Fibroblast of lung (primary cell): ENCODE results near the gene MTMR3. TPM values are rescaled to one million over a fixed set of nuclear protein-coding genes. Genes with fewer than 3 reads are reported as not detected.

Experiments
- DNase-seq, 2 donors: peaks; one replicate each; pipeline versions ENCODE4 v3.0.0 to v3.0.0-alpha.2; 2010; ENCODE audit warnings: low read depth in 2 of 2
- H2AFZ ChIP-seq: 2 replicates; pipeline ENCODE4 v1.5.1; 2012; ENCODE audit warnings: low read length, control low read depth, inconsistent platforms
- H3K27ac ChIP-seq: 2 replicates; pipeline ENCODE4 v1.5.1; 2011; ENCODE audit warnings: low read length, control low read depth; ENCODE audit not compliant: insufficient read depth
- H3K27me3 ChIP-seq: 2 replicates; pipeline ENCODE4 v1.5.1; 2011; ENCODE audit warnings: mild to moderate bottlenecking, low read length; ENCODE audit not compliant: control insufficient read depth, insufficient read depth
- H3K36me3 ChIP-seq: 2 replicates; pipeline ENCODE4 v1.5.1; 2011; ENCODE audit warnings: low read length; ENCODE audit not compliant: control insufficient read depth, insufficient read depth
- H3K4me1 ChIP-seq: 2 replicates; pipeline ENCODE4 v1.5.1; 2011; ENCODE audit warnings: low read length; ENCODE audit not compliant: control insufficient read depth, insufficient read depth; ENCODE audit errors: extremely low read depth
- H3K4me2 ChIP-seq: 2 replicates; pipeline ENCODE4 v1.5.1; 2011; ENCODE audit warnings: low read length, control low read depth; ENCODE audit not compliant: insufficient read depth; ENCODE audit errors: extremely low read depth
- H3K4me3 ChIP-seq, 4 experiments: fragments of 200-600 bp in 1 of 4; sonication (generic) in 1 of 4; replicated peaks in 1 of 4; 2 replicates each; pipeline ENCODE4 v1.5.1; 2011 to 2016; ENCODE audit warnings: low read length in 4 of 4, low read depth in 3 of 4, mild to moderate bottlenecking in 3 of 4, control low read depth in 2 of 4, inconsistent platforms in 1 of 4, mixed read lengths in 1 of 4; ENCODE audit not compliant: insufficient read depth in 1 of 4; ENCODE audit errors: control extremely low read depth in 1 of 4
- H3K79me2 ChIP-seq: 2 replicates; pipeline ENCODE4 v1.5.1; 2012; ENCODE audit warnings: mild to moderate bottlenecking, low read length, inconsistent platforms; ENCODE audit not compliant: control insufficient read depth, insufficient read depth
- H3K9ac ChIP-seq: 2 replicates; pipeline ENCODE4 v1.5.1; 2011; ENCODE audit warnings: mild to moderate bottlenecking, low read length, control low read depth; ENCODE audit not compliant: insufficient read depth
- H3K9me3 ChIP-seq: 2 replicates; pipeline ENCODE4 v1.5.1; 2012; ENCODE audit warnings: low read depth, low read length; ENCODE audit not compliant: control insufficient read depth, insufficient read depth
- H4K20me1 ChIP-seq: 2 replicates; pipeline ENCODE4 v1.5.1; 2011; ENCODE audit warnings: low read length; ENCODE audit not compliant: control insufficient read depth, insufficient read depth; ENCODE audit errors: extremely low read depth
- CTCF ChIP-seq, 2 donors: IDR thresholded peaks in 1 of 2; conservative IDR thresholded peaks in 1 of 2; 1 replicate in 1 of 2; 2 replicates in 1 of 2; pipeline ENCODE4 v1.5.1; 2011 to 2012; ENCODE audit warnings: low read length in 2 of 2, control low read depth in 1 of 2, inconsistent platforms in 1 of 2, low read depth in 1 of 2, mild to moderate bottlenecking in 1 of 2
- EZH2 ChIP-seq: IDR thresholded peaks from 2 replicates; pipeline ENCODE4 v1.5.1; 2012; ENCODE audit warnings: low read length, control low read depth, mild to moderate bottlenecking; ENCODE audit errors: missing control alignments
- polyA plus RNA-seq, 2 donors: library from polyadenylated mRNA; depleted of rRNA in 1 of 2; stranded (reverse) in 1 of 2; unstranded in 1 of 2; fragments of >200 nt; gene quantifications; 2 replicates each; pipeline ENCODE4 v1.2.1, GENCODE V29; 2011 to 2012; ENCODE audit warnings: missing spikeins in 1 of 2
- total RNA-seq: library from RNA; depleted of rRNA; stranded (reverse); fragments of >200 nt; gene quantifications from 2 replicates; pipeline ENCODE4 v1.2.1, GENCODE V29; 2014

MTMR3 gene
- total and polyA plus RNA-seq, 2 donors (not counting 1 experiment from before 2014, with no cell fraction given), result 15.0 to 31.2 TPM

GRCh38 chr22:30077279-30077880 is 194.4 kb downstream of the MTMR3 start:
- H3K9ac ChIP-seq, result no peak overlapping the region
- no peaks in the 10 kb centered on the region for H3K9me3 ChIP-seq
- TF ChIP-seq EZH2, result no peak
- no peak for TF ChIP-seq CTCF (conservative IDR thresholded peaks at IDR 0.05 in 1 of 2, IDR thresholded peaks at IDR 0.05 in 1 of 2; ENCODE audit: low read depth in 1 of 2, low read length in 2 of 2)
- no peak for DNase-seq
- H3K4me1 ChIP-seq, result no peaks in the 10 kb centered on the region
- no peak overlapping the region for H3K4me3 ChIP-seq
- no peak overlapping the region for H3K4me2 ChIP-seq
- H2AFZ ChIP-seq, result no peak overlapping the region
- H3K79me2 ChIP-seq, result no peaks in the 10 kb centered on the region
- H3K36me3 ChIP-seq, result no peaks in the 10 kb centered on the region
- no peaks in the 10 kb centered on the region for H4K20me1 ChIP-seq
- peaks cover 8% of the 10 kb centered on the region for H3K27me3 ChIP-seq
- H3K27ac ChIP-seq, result no peak overlapping the region

- Histone ChIP-seq H3K9ac (no peak overlapping the region), H3K36me3 (no peaks in the 10 kb centered on the region), H3K9me3 (no peaks in the 10 kb centered on the region), H3K4me3 (no peak overlapping the region), H3K27me3 (peaks cover 8% of the 10 kb centered on the region), H3K4me1 (no peaks in the 10 kb centered on the region), H2AFZ (no peak overlapping the region), H3K27ac (no peak overlapping the region), H3K4me2 (no peak overlapping the region), H3K79me2 (no peaks in the 10 kb centered on the region), H4K20me1 (no peaks in the 10 kb centered on the region)
- DNase-seq, result no peak
- TF ChIP-seq EZH2, result no peak
- no peak for TF ChIP-seq CTCF (conservative IDR thresholded peaks at IDR 0.05 in 1 of 2, IDR thresholded peaks at IDR 0.05 in 1 of 2; ENCODE audit: low read depth in 1 of 2, low read length in 2 of 2)
Measured at GRCh38 chr22:30078320-30079311, 195.6 kb downstream of the MTMR3 start.

GRCh38 chr22:30079952-30080533 is 197.1 kb downstream of the MTMR3 start, which contains the start of gene HORMAD2:
TSS of gene HORMAD2 (plus strand) at chr22:30080464. CDS start at chr22:30093953, 13,489 bp downstream.
- Histone ChIP-seq H3K4me3 (peak within 1 kb of the TSS in 1 of 4 experiments; percentile 26), H3K9me3 (no peaks in the 10 kb centered on the region), H2AFZ (peak within 1 kb of the TSS; percentile 44), H3K27me3 (peaks cover 8% of the 10 kb centered on the region), H3K36me3 (no peaks in the 10 kb centered on the region), H4K20me1 (no peaks in the 10 kb centered on the region), H3K27ac (no peak within 1 kb of the TSS), H3K9ac (no peak within 1 kb of the TSS), H3K4me1 (no peaks in the 10 kb centered on the region), H3K4me2 (peak within 1 kb of the TSS; percentile 3), H3K79me2 (no peaks in the 10 kb centered on the region)
- peak; percentile 43 to 72 for DNase-seq
- TF ChIP-seq EZH2 (no peak), CTCF (conservative IDR thresholded peaks at IDR 0.05 in 1 of 2, IDR thresholded peaks at IDR 0.05 in 1 of 2; ENCODE audit: low read depth in 1 of 2, low read length in 2 of 2) (no peak)
